Ishikawa (cell line): ENCODE data around the gene CYB561.

ENCODE experiments used
- CEBPB ChIP-seq: IDR thresholded peaks from 2 replicates; pipeline ENCODE4 v1.6.1; 2012
- EP300 ChIP-seq: IDR thresholded peaks from 2 replicates; pipeline ENCODE4 v1.6.1; 2012; ENCODE audit warnings: borderline replicate concordance
- RAD21 ChIP-seq: IDR thresholded peaks from 2 replicates; pipeline ENCODE4 v1.6.1; 2012; ENCODE audit warnings: low read depth
- REST ChIP-seq: IDR thresholded peaks from 2 replicates; pipeline ENCODE4 v1.6.1; 2012; ENCODE audit warnings: low read depth, mild to moderate bottlenecking
- TAF1 ChIP-seq: IDR thresholded peaks from 2 replicates; pipeline ENCODE4 v1.6.1; 2012; ENCODE audit warnings: low read depth, mild to moderate bottlenecking
- USF1 ChIP-seq: IDR thresholded peaks from 2 replicates; pipeline ENCODE4 v1.6.1; 2012
- YY1 ChIP-seq: IDR thresholded peaks from 2 replicates; pipeline ENCODE4 v1.6.1; 2012; ENCODE audit warnings: low read depth

- TF ChIP-seq USF1 (no peak), REST (no peak), EP300 (no peak), YY1 (no peak), RAD21 (no peak), CEBPB (no peak), TAF1 (no peak)
Observed at GRCh38 chr17:63464691-63465236, 18.7 kb upstream of the CYB561 start.
